T1000 (cell line): ENCODE data around the gene ZBTB32.

Source experiments
- DNase-seq: peaks from one replicate; lab custom pipeline; 2025; ENCODE audit warnings: mixed read lengths; lab: John Stamatoyannopoulos, UW

Gene ZBTB32

DNA sequence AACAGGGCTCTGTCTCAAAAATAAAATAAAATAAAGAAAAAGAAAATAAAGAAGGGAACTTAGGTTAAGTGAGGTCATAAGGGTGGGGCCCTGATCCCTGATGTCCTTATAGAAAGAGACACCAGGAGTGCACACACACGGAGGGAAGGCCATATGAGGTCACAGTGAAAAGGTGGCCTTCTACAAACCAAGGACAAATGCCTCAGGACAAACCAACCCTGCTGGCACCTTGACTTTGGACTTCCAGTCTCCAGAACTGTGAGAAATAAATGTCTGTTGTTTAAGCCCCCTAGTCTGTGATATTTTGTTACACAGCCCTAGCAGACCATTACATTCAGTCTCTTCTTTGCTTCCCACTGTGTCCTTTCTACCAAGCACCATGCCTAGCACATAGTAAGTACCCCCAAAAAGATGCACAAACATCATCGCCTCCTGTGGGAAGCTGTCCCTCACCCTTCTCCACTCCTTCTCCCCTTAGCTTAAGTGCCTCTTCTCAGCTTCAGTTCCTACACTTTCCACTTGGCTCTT lies 8.4 kb upstream of the ZBTB32 start:
- no peak for DNase-seq

DNA sequence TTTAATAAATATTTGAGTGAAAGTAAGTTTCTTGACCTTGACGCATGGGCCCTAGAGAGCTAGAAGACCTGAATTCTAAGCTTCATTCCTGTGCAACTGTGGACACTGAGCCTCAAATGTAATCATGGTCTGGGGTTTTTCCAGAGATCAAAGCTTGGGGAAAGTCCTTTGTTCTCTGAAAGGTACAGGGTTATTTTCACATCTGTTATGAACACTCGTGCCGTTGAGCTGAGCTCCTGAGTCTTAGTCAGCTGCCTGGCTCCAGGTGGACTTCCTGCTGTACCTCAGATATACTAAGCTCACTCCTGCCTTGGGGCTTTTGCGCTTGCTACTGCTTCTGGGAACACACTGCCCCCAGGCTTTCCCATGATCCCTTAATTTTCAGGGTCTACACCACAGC lies 7.5 kb upstream of the ZBTB32 start:
- DNase-seq: no peak

DNA sequence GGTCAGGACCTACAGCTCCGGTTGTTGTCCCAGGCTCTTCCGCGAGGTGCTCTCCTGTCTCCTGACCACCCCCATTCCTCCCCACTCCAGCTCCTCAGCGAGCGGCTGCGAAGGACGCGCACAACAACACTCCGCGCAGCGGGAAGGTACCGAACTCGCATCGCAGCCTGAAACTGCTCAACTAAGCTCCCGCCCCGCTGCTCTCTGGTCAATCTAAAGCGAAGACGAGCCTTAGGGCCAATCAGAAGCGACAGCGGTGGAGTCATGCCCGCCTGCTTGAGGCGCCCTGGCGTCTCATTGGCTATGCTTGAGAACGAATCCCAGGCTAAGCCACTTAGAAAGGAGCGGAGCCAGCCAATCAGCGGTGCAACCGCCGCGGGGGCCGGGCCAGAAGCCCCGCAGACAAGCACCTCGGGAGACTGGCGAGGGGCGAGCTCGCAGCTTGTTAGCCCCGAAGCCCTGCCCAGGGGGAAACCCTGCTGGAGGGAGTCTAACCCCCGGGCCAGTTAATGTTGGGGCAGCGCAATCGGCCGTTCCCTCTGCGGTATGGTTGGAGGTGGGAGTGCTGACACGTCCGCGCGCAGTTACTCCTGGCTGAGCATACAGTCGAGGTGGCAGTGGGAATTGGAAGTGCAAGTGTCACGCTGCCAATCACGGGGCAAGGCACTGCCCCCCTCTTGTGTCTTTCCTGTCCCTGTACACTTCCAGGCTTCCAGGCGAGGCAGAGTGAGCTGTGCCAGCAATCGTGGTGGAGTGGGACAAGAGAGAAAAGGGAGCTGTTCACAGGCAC lies 1.9 kb upstream of the ZBTB32 start:
- DNase-seq: peak; percentile 69

DNA sequence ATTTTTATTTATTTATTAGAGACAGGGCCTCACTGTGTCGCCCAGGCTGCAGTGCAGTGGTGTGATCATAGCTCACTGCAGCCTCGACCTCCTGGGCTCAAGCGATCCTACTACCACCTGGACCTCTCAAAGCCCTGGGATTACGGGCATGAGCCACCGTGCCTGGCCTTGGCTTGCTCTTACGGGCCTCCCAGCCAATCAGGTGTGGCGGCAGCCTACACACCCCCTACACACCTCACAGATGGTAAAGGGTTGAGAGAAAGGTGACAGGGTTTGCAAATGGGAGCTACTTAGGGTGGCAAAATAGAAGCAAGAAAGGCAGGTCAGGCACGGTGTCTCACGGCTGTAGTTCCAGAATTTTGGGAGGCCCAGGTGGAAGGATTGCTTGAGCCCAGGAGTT lies 1.0 kb upstream of the ZBTB32 start:
- DNase-seq: no peak

- no peak for DNase-seq
Observed at GRCh38 chr19:35708391-35708790, 4.0 kb downstream of the ZBTB32 start.

- no peak for DNase-seq
Observed at GRCh38 chr19:35710784-35711723, 6.7 kb downstream of the ZBTB32 start.

GRCh38 chr19:35712567-35713505 lies 8.5 kb downstream of the ZBTB32 start:
- no peak for DNase-seq

- DNase-seq: no peak
Observed at GRCh38 chr19:35713506-35713850, 9.1 kb downstream of the ZBTB32 start.

GRCh38 chr19:35713904-35714495 lies 9.6 kb downstream of the ZBTB32 start:
- DNase-seq: no peak

DNA sequence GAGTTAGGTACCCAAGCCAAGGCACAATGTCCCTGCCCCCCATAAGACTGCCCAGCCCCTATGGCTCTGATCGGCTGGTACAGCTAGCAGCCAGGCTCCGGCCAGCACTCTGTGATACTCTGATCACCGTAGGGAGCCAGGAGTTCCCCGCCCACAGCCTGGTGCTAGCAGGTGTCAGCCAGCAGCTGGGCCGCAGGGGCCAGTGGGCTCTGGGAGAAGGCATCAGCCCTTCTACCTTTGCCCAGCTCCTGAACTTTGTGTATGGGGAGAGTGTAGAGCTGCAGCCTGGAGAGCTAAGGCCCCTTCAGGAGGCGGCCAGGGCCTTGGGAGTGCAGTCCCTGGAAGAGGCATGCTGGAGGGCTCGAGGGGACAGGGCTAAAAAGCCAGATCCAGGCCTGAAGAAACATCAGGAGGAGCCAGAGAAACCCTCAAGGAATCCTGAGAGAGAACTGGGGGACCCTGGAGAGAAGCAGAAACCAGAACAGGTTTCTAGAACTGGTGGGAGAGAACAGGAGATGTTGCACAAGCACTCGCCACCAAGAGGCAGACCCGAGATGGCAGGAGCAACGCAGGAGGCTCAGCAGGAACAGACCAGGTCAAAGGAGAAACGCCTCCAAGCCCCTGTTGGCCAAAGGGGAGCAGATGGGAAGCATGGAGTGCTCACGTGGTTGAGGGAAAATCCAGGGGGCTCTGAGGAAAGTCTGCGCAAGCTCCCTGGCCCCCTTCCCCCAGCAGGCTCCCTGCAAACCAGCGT lies 10.4 kb downstream of the ZBTB32 start:
- DNase-seq: no peak

- no peak for DNase-seq
Observed at GRCh38 chr19:35715355-35715809, 11.0 kb downstream of the ZBTB32 start.

- DNase-seq: no peak
Observed at GRCh38 chr19:35715981-35716800, 11.8 kb downstream of the ZBTB32 start.

GRCh38 chr19:35716801-35717664 lies 12.7 kb downstream of the ZBTB32 start:
- peak; percentile 79 for DNase-seq

DNA sequence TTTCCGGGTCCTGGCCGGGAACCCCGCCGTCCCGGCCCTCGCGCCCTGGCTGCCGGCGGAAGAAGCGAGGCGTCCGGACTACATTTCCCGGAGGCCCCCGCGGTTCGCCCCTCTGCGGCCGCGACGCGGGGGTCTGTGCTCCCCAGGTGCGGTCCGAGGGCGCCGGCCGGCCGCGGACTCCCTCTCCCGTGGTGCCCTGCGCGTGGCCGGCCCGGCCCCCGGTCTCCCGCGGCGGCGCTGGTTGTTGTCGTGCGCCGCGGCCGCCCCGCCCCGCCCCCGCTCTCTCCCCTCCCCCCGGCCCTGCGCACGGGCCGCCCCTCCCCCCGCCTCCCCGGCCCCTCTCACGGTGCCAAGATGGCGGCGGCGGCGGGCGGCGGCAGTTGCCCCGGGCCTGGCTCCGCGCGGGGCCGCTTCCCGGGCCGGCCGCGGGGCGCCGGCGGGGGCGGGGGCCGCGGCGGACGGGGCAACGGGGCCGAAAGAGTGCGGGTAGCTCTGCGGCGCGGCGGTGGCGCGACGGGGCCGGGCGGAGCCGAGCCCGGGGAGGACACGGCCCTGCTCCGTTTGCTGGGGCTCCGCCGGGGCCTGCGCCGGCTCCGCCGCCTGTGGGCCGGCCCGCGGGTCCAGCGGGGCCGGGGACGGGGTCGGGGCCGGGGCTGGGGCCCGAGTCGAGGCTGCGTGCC lies 13.4 kb downstream of the ZBTB32 start, which contains the start of gene KMT2B:
Gene KMT2B (plus strand): TSS at position 339 of the 680 bp plus-strand sequence. CDS start 16 bp downstream, at position 355.
- DNase-seq: peak; percentile 94

DNA sequence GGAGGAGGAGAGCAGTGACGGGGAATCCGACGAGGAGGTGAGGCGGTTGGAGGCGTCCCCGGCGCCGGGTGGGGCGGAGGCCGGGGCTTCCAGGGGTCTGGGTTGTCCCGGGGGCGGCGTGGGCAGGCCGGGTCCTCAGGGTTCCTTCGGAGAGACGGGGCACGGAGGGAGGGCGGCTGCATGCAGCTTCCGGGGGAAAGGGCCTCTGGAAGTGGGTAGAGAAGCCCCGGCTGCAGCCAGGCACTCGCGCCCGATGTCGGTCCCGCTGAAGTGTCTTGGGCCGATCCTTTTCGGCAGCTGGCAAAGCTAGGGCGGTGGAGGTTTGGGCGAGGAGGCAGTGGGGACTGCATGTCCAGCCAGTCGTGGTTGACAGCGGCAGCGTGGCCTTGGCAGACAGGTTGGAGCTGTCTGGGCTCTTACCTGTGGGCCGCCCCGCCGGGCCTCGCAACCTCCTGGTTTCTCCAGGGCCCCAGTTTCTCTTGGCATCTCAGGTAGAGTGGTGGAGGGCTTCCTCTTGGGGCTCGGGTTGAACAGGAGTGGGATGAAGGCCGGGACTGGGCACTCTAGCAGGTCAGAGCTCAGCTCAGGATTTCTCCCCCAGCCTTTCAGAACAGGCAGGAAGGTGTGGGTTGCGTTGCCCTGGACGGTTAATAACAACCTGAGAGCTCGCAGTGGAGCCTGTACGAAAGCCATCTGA lies 14.1 kb downstream of the ZBTB32 start:
- DNase-seq: no peak

GRCh38 chr19:35719402-35720162 lies 15.2 kb downstream of the ZBTB32 start:
- no peak for DNase-seq

DNA sequence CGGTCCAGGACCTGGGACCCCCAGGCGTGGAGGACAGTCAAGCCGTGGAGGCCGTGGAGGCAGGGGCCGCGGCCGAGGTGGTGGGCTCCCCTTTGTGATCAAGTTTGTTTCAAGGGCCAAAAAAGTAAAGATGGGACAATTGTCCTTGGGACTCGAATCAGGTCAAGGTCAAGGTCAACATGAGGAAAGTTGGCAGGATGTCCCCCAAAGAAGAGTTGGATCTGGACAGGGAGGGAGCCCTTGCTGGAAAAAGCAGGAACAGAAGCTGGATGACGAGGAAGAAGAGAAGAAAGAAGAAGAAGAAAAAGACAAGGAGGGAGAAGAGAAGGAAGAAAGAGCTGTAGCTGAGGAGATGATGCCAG lies 15.8 kb downstream of the ZBTB32 start:
- no peak for DNase-seq
